Left lung (tissue), 10 donors: Measurements from ENCODE around the gene GRIP1. TPM values are rescaled to one million over a fixed set of nuclear protein-coding genes. Genes with fewer than 3 reads are reported as not detected.

Experiments
- ATAC-seq: fragments of 200-7000 bp; cut with Tn5 transposase; one replicate; pipeline ENCODE4 v1.9.1; 2020; ENCODE audit warnings: moderate library complexity
- DNase-seq, 4 donors: peaks; one replicate each; pipeline ENCODE4 v3.0.0-alpha.2; 2013 to 2020
- H3K27ac ChIP-seq, 2 donors: fragments of 200-600 bp; sonication (generic) in 1 of 2; one replicate each; pipeline versions ENCODE4 v1.5.0 to v1.8.0; 2020 to 2021
- H3K27me3 ChIP-seq, 2 donors: fragments of 200-600 bp; sonication (generic) in 1 of 2; one replicate each; pipeline versions ENCODE4 v1.5.0 to v1.8.0; 2020 to 2021
- H3K36me3 ChIP-seq, 2 donors: fragments of 200-600 bp; sonication (generic) in 1 of 2; one replicate each; pipeline versions ENCODE4 v1.5.0 to v1.8.0; 2020 to 2021
- H3K4me1 ChIP-seq, 2 donors: fragments of 200-600 bp; one replicate each; pipeline ENCODE4 v1.8.0; 2021
- H3K4me3 ChIP-seq, 2 donors: fragments of 200-600 bp; sonication (generic) in 1 of 2; one replicate each; pipeline versions ENCODE4 v1.5.0 to v1.8.0; 2020 to 2021; ENCODE audit warnings: mild to moderate bottlenecking in 1 of 2
- H3K9me3 ChIP-seq, 2 donors: fragments of 200-600 bp; sonication (generic) in 1 of 2; one replicate each; pipeline versions ENCODE4 v1.5.0 to v1.8.0; 2020 to 2021
- intact Hi-C, 2 donors: fragments of 100-400 bp; cut with DNase I; formaldehyde crosslinking; loops; one replicate each; pipeline versions ENCODE4 v1.11.2 to v1.14.2; 2022
- polyA plus RNA-seq, 6 donors: library from polyadenylated mRNA; unstranded; fragments of 120-200 nt; gene quantifications; one replicate each; pipeline ENCODE4 v1.2.1, GENCODE V29; 2013; ENCODE audit not compliant: insufficient read length in 6 of 6
- total RNA-seq, 2 donors: library from RNA; stranded (reverse); fragmentation: NEBNext Ultra II Directional; extraction: Animal tissue kit (Norgen Biotek cat#: 25700); gene quantifications; one replicate each; pipeline ENCODE4 v1.2.1, GENCODE V29; 2021
- TF ChIP-seq, protein P1 (sequence below), 2 donors: fragments of 200-600 bp; sonication (generic) in 1 of 2; IDR thresholded peaks; one replicate each; pipeline versions ENCODE4 v1.5.0 to v1.8.0; 2021; ENCODE audit warnings: antibody characterized with exemption in 2 of 2
- donor health status: DM: no; HTN: yes; CAD: no.
- donor health status: DM: no; HTN: no; CAD: no.

Gene GRIP1
- total and polyA plus RNA-seq, 8 donors: 1.9 to 10.6 (median 6.0) TPM

GRCh38 chr12:66603981-66604479, 74.8 kb downstream of the GRIP1 start:
- Histone ChIP-seq H3K4me1 (no peaks in the 10 kb centered on the region), H3K4me3 (no peak overlapping the region), H3K36me3 (no peaks in the 10 kb centered on the region), H3K27me3 (no peaks in the 10 kb centered on the region), H3K27ac (no peak overlapping the region), H3K9me3 (no peaks in the 10 kb centered on the region)
- ATAC-seq (no peak), DNase-seq (no peak)
- TF ChIP-seq, protein P1, sequence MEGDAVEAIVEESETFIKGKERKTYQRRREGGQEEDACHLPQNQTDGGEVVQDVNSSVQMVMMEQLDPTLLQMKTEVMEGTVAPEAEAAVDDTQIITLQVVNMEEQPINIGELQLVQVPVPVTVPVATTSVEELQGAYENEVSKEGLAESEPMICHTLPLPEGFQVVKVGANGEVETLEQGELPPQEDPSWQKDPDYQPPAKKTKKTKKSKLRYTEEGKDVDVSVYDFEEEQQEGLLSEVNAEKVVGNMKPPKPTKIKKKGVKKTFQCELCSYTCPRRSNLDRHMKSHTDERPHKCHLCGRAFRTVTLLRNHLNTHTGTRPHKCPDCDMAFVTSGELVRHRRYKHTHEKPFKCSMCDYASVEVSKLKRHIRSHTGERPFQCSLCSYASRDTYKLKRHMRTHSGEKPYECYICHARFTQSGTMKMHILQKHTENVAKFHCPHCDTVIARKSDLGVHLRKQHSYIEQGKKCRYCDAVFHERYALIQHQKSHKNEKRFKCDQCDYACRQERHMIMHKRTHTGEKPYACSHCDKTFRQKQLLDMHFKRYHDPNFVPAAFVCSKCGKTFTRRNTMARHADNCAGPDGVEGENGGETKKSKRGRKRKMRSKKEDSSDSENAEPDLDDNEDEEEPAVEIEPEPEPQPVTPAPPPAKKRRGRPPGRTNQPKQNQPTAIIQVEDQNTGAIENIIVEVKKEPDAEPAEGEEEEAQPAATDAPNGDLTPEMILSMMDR (IDR thresholded peaks at IDR 0.05): no peak
- intact Hi-C loops: no loop called here

DNA sequence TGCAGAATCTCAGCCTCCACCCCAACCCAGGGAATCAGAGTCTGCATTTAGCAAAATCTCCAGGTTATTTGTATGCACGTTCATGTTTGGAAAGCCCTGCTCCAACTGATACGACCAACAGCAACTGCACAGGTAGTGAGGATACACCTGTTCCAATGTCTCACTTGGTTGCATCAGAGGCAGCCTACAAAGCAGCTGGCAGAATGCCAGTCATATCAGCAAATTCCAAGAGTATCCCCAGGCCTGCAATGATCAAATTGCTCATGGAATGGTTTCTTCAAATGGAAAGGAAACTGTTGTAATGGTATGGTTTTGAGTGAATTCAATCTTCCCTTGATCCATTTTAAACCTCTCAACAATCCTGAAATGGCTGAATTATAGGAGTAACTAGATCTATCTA, 75.4 kb downstream of the GRIP1 start:
- no peak overlapping the region for H3K27ac ChIP-seq
- H3K9me3 ChIP-seq: no peaks in the 10 kb centered on the region
- ATAC-seq: no peak
- TF ChIP-seq, protein P1 (IDR thresholded peaks at IDR 0.05): no peak
- intact Hi-C loops: no loop called here
- no peaks in the 10 kb centered on the region for H3K36me3 ChIP-seq
- DNase-seq: no peak
- no peaks in the 10 kb centered on the region for H3K27me3 ChIP-seq
- H3K4me1 ChIP-seq: no peaks in the 10 kb centered on the region
- H3K4me3 ChIP-seq: no peak overlapping the region

DNA sequence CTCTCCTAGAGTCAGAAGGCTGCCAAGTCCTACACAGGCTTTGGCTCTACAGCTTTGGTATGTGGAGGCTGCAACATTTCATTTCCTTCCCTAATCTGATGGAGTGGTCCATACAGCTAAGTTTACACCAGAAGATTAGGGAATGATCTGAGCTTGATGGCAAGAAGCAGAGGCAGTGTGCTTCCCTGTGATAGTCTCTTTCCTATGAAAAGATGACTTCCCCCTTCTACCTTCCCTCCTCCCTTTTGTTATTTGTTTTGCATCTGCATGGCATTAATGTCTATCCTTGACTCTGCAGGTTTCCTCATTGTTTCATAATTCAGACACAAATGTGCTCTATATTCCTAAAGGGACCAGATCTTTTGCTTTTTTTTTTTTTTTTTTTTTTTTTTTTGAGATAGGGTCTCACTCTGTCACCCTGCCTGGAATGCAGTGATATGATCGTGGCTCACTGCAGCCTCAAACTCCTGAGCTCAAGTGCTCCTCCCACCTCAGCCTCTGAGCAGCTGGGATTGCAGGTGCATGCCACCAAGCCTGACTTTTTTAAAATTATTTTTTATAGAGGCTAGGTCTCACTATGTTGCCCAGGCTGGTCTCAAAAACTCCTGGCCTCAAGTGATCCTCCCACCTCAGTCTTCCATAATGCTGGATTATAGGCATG, 76.3 kb downstream of the GRIP1 start:
- Histone ChIP-seq H3K27me3 (no peaks in the 10 kb centered on the region), H3K4me3 (no peak overlapping the region), H3K9me3 (no peaks in the 10 kb centered on the region), H3K36me3 (no peaks in the 10 kb centered on the region), H3K4me1 (no peaks in the 10 kb centered on the region), H3K27ac (no peak overlapping the region)
- ATAC-seq (no peak), DNase-seq (no peak)
- TF ChIP-seq, protein P1 (IDR thresholded peaks at IDR 0.05): no peak
- intact Hi-C loops: no loop called here

- Histone ChIP-seq H3K36me3 (no peaks in the 10 kb centered on the region), H3K27ac (no peak overlapping the region), H3K4me1 (no peaks in the 10 kb centered on the region), H3K27me3 (no peaks in the 10 kb centered on the region), H3K4me3 (no peak overlapping the region), H3K9me3 (no peaks in the 10 kb centered on the region)
- DNase-seq (no peak), ATAC-seq (no peak)
- TF ChIP-seq, protein P1 (IDR thresholded peaks at IDR 0.05): no peak
- intact Hi-C loops: no loop called here
Observed at GRCh38 chr12:66600903-66601302, 78.0 kb downstream of the GRIP1 start.

GRCh38 chr12:66599816-66600215, 79.1 kb downstream of the GRIP1 start:
- TF ChIP-seq, protein P1 (IDR thresholded peaks at IDR 0.05): no peak
- ATAC-seq (no peak), DNase-seq (no peak)
- H3K27ac ChIP-seq: no peak overlapping the region
- H3K4me3 ChIP-seq: no peak overlapping the region
- no peaks in the 10 kb centered on the region for H3K9me3 ChIP-seq
- no peaks in the 10 kb centered on the region for H3K27me3 ChIP-seq
- intact Hi-C loops: no loop called here
- no peaks in the 10 kb centered on the region for H3K36me3 ChIP-seq
- H3K4me1 ChIP-seq: no peaks in the 10 kb centered on the region
